H1 (cell line): ENCODE results near the gene PAIP2. TPM values are rescaled to one million over a fixed set of nuclear protein-coding genes. Genes with fewer than 3 reads are reported as not detected.

ENCODE experiments used
- SAP30 ChIP-seq: fragments of 300-600 bp; sonication (generic); IDR thresholded peaks from 2 replicates; pipeline ENCODE4 v1.7.1; 2012; ENCODE audit warnings: low read length, moderate library complexity, mild to moderate bottlenecking, inconsistent platforms; ENCODE audit not compliant: insufficient read depth, insufficient replicate concordance
- polyA plus RNA-seq, 7 experiments: library from polyadenylated mRNA; depleted of rRNA in 3 of 7; stranded (reverse) in 5 of 7; unstranded in 2 of 7; fragments of >200 nt in 5 of 7; fragments of 200-250 nt in 2 of 7; gene quantifications; 1 replicate in 5 of 7; 2 replicates in 1 of 7; 4 replicates in 1 of 7; pipeline versions ENCODE4 v1.2.1 to v1.2.3, GENCODE V29; 2011 to 2013; ENCODE audit warnings: missing spikeins in 2 of 7, mixed read lengths in 2 of 7
- total RNA-seq: library from RNA; stranded (reverse); fragmentation: NEBNext Ultra II Directional; extraction: Animal tissue kit (Norgen Biotek cat#: 25700); gene quantifications from 2 replicates; pipeline ENCODE4 v1.2.1, GENCODE V29; 2021
- TF ChIP-seq, protein P1 (sequence below): IDR thresholded peaks from 2 replicates; pipeline ENCODE4 v1.6.1; 2012; ENCODE audit warnings: low read length, inconsistent platforms

PAIP2 gene
- total and polyA plus RNA-seq, 2 of the 8 experiments (the other 6 are each of a cell fraction or from before 2014, with no cell fraction given): 87.6 to 162 TPM

DNA sequence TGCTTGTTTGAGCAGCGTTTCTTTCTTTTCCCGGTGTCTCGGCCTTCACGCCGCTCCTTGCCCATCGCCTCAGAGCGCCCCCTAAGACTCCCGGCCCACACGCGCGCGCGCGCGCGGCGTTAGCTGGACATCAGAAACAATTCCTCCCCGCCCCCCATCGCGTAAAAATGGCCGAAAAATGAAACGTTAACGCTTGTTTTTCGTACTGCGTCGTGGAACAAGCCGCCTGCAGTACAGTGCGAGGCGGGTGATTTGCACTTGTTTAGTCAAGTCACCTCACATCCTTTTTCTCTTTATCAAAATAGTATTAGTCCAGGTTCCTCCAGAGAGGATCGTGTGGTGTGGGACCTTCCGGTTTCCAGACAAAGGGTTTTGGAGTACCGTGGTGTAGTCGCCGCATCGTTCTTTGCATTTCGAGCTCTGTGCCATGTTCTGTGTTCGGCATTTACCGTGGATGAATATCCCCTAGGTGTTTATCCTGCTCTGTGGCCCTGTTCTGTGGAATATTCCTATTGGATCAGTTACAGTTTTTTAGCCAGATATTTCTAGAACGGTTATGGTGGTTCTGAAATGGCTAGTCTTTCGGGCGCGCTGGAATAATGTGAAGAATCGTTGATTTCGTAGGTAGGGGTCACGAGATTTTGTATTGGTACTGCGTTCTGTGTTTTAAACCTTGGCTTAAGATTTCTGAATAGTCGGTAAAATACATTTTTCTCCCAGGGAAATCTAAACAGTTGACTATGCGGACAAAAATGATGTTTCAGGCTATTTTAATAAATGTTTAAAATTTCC lies 47.1 kb upstream of the PAIP2 start (continued):
- peak; percentile 69 for TF ChIP-seq SAP30
- TF ChIP-seq, protein P1, sequence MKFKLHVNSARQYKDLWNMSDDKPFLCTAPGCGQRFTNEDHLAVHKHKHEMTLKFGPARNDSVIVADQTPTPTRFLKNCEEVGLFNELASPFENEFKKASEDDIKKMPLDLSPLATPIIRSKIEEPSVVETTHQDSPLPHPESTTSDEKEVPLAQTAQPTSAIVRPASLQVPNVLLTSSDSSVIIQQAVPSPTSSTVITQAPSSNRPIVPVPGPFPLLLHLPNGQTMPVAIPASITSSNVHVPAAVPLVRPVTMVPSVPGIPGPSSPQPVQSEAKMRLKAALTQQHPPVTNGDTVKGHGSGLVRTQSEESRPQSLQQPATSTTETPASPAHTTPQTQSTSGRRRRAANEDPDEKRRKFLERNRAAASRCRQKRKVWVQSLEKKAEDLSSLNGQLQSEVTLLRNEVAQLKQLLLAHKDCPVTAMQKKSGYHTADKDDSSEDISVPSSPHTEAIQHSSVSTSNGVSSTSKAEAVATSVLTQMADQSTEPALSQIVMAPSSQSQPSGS: no peak
